Sigmoid colon (tissue), 7 donors: ENCODE results near the gene TTC21B. TPM values are rescaled to one million over a fixed set of nuclear protein-coding genes. Genes with fewer than 3 reads are reported as not detected.

Source experiments
- DNase-seq: peaks from one replicate; pipeline ENCODE4 v3.0.0-alpha.2; 2019
- H3K27ac ChIP-seq, 4 donors: fragments of 200-600 bp; sonication (generic); one replicate each; pipeline ENCODE4 v1.5.1; 2016 to 2019; ENCODE audit warnings: mild to moderate bottlenecking in 1 of 4
- H3K27me3 ChIP-seq, 3 donors: fragments of 200-600 bp; sonication (generic); one replicate each; pipeline ENCODE4 v1.5.1; 2019; ENCODE audit warnings: mild to moderate bottlenecking in 1 of 3
- H3K36me3 ChIP-seq, 4 donors: fragments of 200-600 bp; sonication (generic); one replicate each; pipeline ENCODE4 v1.5.1; 2016 to 2019
- H3K4me1 ChIP-seq, 4 donors: fragments of 200-600 bp; sonication (generic); one replicate each; pipeline ENCODE4 v1.5.1; 2017 to 2019
- H3K4me3 ChIP-seq, 4 donors: fragments of 200-600 bp; sonication (generic); one replicate each; pipeline ENCODE4 v1.5.1; 2017 to 2019; ENCODE audit warnings: mild to moderate bottlenecking in 2 of 4, moderate library complexity in 1 of 4
- H3K9me3 ChIP-seq, 4 donors: fragments of 200-600 bp in 3 of 4; sonication (generic) in 3 of 4; one replicate each; pipeline versions ENCODE4 v1.5.1 to v1.6.1; 2013 to 2019
- EP300 ChIP-seq, 4 donors: sonication (generic); formaldehyde crosslinking; IDR thresholded peaks; one replicate each; pipeline ENCODE4 v1.6.1; 2017; ENCODE audit warnings: antibody characterized with exemption in 4 of 4
- POLR2A ChIP-seq, 2 donors: fragments of 450-650 bp; IDR thresholded peaks; one replicate each; pipeline ENCODE4 v1.6.1; 2016; ENCODE audit warnings: antibody characterized with exemption in 2 of 2, mild to moderate bottlenecking in 2 of 2, moderate library complexity in 2 of 2
- POLR2AphosphoS5 ChIP-seq, 4 donors: sonication (generic); formaldehyde crosslinking; IDR thresholded peaks; one replicate each; pipeline ENCODE4 v1.6.1; 2017; ENCODE audit warnings: antibody characterized with exemption in 4 of 4
- WGBS, 2 donors: extraction: QIAGEN DNeasy Blood & Tissue Kit; methylation state at CpG; one replicate each; pipeline ENCODE4 v1.1.7; 2013; 5-methylcytosine and 5-hydroxymethylcytosine counted together
- intact Hi-C: fragments of 100-400 bp; cut with DNase I; formaldehyde crosslinking; loops from one replicate; pipeline ENCODE4 v1.15.1; 2023
- polyA plus RNA-seq, 3 donors: library from polyadenylated mRNA; stranded (reverse); fragments of 200-250 nt; gene quantifications; one replicate each; pipeline ENCODE4 v1.2.3, GENCODE V29; 2013
- total RNA-seq, 4 donors: library from RNA; depleted of rRNA; stranded (reverse); fragments of >200 nt; gene quantifications; one replicate each; pipeline ENCODE4 v1.1.0, GENCODE V29; 2016
- TF ChIP-seq, protein P1 (sequence below), 4 experiments: fragments of 450-650 bp in 3 of 4; fragments of 200-600 bp in 1 of 4; IDR thresholded peaks; one replicate each; pipeline ENCODE4 v1.5.1; 2016 to 2019; ENCODE audit warnings: antibody characterized with exemption in 4 of 4, mild to moderate bottlenecking in 3 of 4, moderate library complexity in 2 of 4
- donor health status: healthy with polysubstance abuse.
- donor health status: Bipolar disorder and iron deficiency.
- donor health status: healthy.

TTC21B gene
- total and polyA plus RNA-seq, 7 donors, result 2.4 to 33.5 (median 15.6) TPM

DNA sequence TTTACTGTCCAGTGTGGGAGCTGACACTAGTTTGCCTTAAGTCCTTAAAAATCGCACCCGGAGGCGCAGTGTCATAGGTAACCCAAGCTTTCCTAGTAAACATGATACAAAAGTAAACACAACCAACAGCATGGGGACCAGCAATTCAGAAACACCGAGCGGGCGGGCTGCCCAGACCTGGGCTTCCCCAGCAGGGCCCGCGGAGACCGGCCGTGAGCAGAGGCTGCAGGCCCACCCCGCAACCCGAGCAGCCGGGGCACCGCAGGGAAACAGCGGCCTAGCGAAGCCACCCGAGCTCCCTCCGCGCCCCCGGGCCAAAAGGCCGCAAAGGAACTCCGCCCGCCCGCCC, 296 bp downstream of the TTC21B start:
- no peak for DNase-seq
- peak overlapping the region; percentile 85 to 91 (median 89) for H3K27ac ChIP-seq
- H3K4me1 ChIP-seq, result peaks cover 0 to 41% (median 23%) of the 10 kb centered on the region in 4 donors
- intact Hi-C loops, result loop anchor here (10.0 kb wide), 1 partner anchor 562 kb away; no protein-coding TSS in a partner anchor
- peaks cover 0 to 12% (median 5%) of the 10 kb centered on the region in 4 donors for H3K36me3 ChIP-seq
- TF ChIP-seq POLR2AphosphoS5 (IDR thresholded peaks at IDR 0.05), result no peak
- no peak for TF ChIP-seq EP300 (IDR thresholded peaks at IDR 0.05)
- TF ChIP-seq POLR2A (IDR thresholded peaks at IDR 0.05), result no peak
- TF ChIP-seq, protein P1, sequence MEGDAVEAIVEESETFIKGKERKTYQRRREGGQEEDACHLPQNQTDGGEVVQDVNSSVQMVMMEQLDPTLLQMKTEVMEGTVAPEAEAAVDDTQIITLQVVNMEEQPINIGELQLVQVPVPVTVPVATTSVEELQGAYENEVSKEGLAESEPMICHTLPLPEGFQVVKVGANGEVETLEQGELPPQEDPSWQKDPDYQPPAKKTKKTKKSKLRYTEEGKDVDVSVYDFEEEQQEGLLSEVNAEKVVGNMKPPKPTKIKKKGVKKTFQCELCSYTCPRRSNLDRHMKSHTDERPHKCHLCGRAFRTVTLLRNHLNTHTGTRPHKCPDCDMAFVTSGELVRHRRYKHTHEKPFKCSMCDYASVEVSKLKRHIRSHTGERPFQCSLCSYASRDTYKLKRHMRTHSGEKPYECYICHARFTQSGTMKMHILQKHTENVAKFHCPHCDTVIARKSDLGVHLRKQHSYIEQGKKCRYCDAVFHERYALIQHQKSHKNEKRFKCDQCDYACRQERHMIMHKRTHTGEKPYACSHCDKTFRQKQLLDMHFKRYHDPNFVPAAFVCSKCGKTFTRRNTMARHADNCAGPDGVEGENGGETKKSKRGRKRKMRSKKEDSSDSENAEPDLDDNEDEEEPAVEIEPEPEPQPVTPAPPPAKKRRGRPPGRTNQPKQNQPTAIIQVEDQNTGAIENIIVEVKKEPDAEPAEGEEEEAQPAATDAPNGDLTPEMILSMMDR (IDR thresholded peaks at IDR 0.05), result no peak
- peak overlapping the region; percentile 68 to 88 (median 76) for H3K4me3 ChIP-seq
- no peaks in the 10 kb centered on the region for H3K27me3 ChIP-seq
- no peaks in the 10 kb centered on the region for H3K9me3 ChIP-seq
- WGBS, 2 donors, result 0% methylated on average over 24 of the region's 24 CpGs

GRCh38 chr2:165952741-165953211, 800 bp downstream of the TTC21B start:
- Histone ChIP-seq H3K27ac (peak overlapping the region; percentile 85 to 91 (median 89)), H3K4me1 (peaks cover 0 to 41% (median 23%) of the 10 kb centered on the region in 4 donors), H3K9me3 (no peaks in the 10 kb centered on the region), H3K36me3 (peaks cover 0 to 17% (median 5%) of the 10 kb centered on the region in 4 donors), H3K4me3 (peak overlapping the region; percentile 68 to 88 (median 76)), H3K27me3 (no peaks in the 10 kb centered on the region)
- TF ChIP-seq EP300 (IDR thresholded peaks at IDR 0.05), result no peak
- no peak for TF ChIP-seq POLR2A (IDR thresholded peaks at IDR 0.05)
- TF ChIP-seq POLR2AphosphoS5 (IDR thresholded peaks at IDR 0.05), result no peak
- TF ChIP-seq, protein P1 (IDR thresholded peaks at IDR 0.05), result no peak
- WGBS, 2 donors, result 5 to 16% methylated on average over 4 of the region's 4 CpGs
- no peak for DNase-seq
- intact Hi-C loops, result loop anchor here (10.0 kb wide), 1 partner anchor 562 kb away; no protein-coding TSS in a partner anchor

GRCh38 chr2:165952085-165952484, 1.5 kb downstream of the TTC21B start:
- H3K9me3 ChIP-seq, result no peaks in the 10 kb centered on the region
- TF ChIP-seq, protein P1 (IDR thresholded peaks at IDR 0.05), result no peak
- TF ChIP-seq EP300 (IDR thresholded peaks at IDR 0.05) (no peak), POLR2AphosphoS5 (IDR thresholded peaks at IDR 0.05) (no peak), POLR2A (IDR thresholded peaks at IDR 0.05) (no peak)
- no peaks in the 10 kb centered on the region for H3K27me3 ChIP-seq
- DNase-seq, result no peak
- intact Hi-C loops, result loop anchor here (10.0 kb wide), 1 partner anchor 563 kb away; no protein-coding TSS in a partner anchor
- peaks cover 0 to 24% (median 5%) of the 10 kb centered on the region in 4 donors for H3K36me3 ChIP-seq
- no peak overlapping the region for H3K4me3 ChIP-seq
- WGBS, 2 donors, result 0% methylated on average over 1 of the region's 1 CpG
- no peak overlapping the region for H3K27ac ChIP-seq
- H3K4me1 ChIP-seq, result peaks cover 0 to 41% (median 23%) of the 10 kb centered on the region in 4 donors

GRCh38 chr2:165950438-165950837, 3.1 kb downstream of the TTC21B start:
- no peaks in the 10 kb centered on the region for H3K9me3 ChIP-seq
- TF ChIP-seq EP300 (IDR thresholded peaks at IDR 0.05), result no peak
- no peak for TF ChIP-seq POLR2AphosphoS5 (IDR thresholded peaks at IDR 0.05)
- TF ChIP-seq POLR2A (IDR thresholded peaks at IDR 0.05), result no peak
- TF ChIP-seq, protein P1 (IDR thresholded peaks at IDR 0.05), result no peak
- H3K27me3 ChIP-seq, result no peaks in the 10 kb centered on the region
- DNase-seq, result no peak
- peaks cover 0 to 30% (median 5%) of the 10 kb centered on the region in 4 donors for H3K36me3 ChIP-seq
- H3K4me3 ChIP-seq, result no peak overlapping the region
- intact Hi-C loops, result loop anchor here (10.0 kb wide), 1 partner anchor 564 kb away; no protein-coding TSS in a partner anchor
- no peak overlapping the region for H3K27ac ChIP-seq
- 98% methylated on average over 3 of the region's 3 CpGs for WGBS, 2 donors
- H3K4me1 ChIP-seq, result peaks cover 0 to 41% (median 23%) of the 10 kb centered on the region in 4 donors
